Left ventricle myocardium inferior (tissue), 1 donor: ENCODE measurements around the gene P2RX3. TPM values are rescaled to one million over a fixed set of nuclear protein-coding genes. Genes with fewer than 3 reads are reported as not detected.
"Not testable (repeated sequence)": the region's sequence is repeated elsewhere in the genome, so short reads cannot be mapped to it uniquely, and the experiment has no call there.

Experiments
- DNase-seq: peaks from one replicate; pipeline ENCODE4 v3.0.0-alpha.2; 2020
- H3K27ac ChIP-seq: fragments of 200-600 bp; replicated peaks from 2 replicates; pipeline ENCODE4 v1.8.0; 2021
- H3K27me3 ChIP-seq: fragments of 200-600 bp; 2 replicates; pipeline ENCODE4 v1.8.0; 2021; ENCODE audit warnings: low read depth
- H3K36me3 ChIP-seq: fragments of 200-600 bp; 2 replicates; pipeline ENCODE4 v1.8.0; 2021
- H3K4me1 ChIP-seq: fragments of 200-600 bp; 2 replicates; pipeline ENCODE4 v1.8.0; 2021
- H3K4me3 ChIP-seq: fragments of 200-600 bp; 2 replicates; pipeline ENCODE4 v1.8.0; 2021; ENCODE audit warnings: mild to moderate bottlenecking, moderate library complexity
- H3K9me3 ChIP-seq: fragments of 200-600 bp; replicated peaks from 2 replicates; pipeline ENCODE4 v1.8.0; 2021
- intact Hi-C: fragments of 100-400 bp; cut with micrococcal nuclease; formaldehyde crosslinking; loops from one replicate; pipeline ENCODE4 v1.11.0; 2022
- total RNA-seq: library from RNA; stranded (reverse); fragmentation: NEBNext Ultra II Directional; extraction: Animal tissue kit (Norgen Biotek cat#: 25700); gene quantifications from one replicate; pipeline ENCODE4 v1.2.1, GENCODE V29; 2021
- TF ChIP-seq, protein P1 (sequence below): fragments of 200-600 bp; IDR thresholded peaks from 2 replicates; pipeline ENCODE4 v1.8.0; 2021; ENCODE audit warnings: antibody characterized with exemption, mild to moderate bottlenecking, borderline replicate concordance
- donor health status: DM: no; HTN: yes; CAD: no; lungs with severe emphysema.

Gene P2RX3
- total RNA-seq, 1 donor from 2014 or later = 1.4 TPM

DNA sequence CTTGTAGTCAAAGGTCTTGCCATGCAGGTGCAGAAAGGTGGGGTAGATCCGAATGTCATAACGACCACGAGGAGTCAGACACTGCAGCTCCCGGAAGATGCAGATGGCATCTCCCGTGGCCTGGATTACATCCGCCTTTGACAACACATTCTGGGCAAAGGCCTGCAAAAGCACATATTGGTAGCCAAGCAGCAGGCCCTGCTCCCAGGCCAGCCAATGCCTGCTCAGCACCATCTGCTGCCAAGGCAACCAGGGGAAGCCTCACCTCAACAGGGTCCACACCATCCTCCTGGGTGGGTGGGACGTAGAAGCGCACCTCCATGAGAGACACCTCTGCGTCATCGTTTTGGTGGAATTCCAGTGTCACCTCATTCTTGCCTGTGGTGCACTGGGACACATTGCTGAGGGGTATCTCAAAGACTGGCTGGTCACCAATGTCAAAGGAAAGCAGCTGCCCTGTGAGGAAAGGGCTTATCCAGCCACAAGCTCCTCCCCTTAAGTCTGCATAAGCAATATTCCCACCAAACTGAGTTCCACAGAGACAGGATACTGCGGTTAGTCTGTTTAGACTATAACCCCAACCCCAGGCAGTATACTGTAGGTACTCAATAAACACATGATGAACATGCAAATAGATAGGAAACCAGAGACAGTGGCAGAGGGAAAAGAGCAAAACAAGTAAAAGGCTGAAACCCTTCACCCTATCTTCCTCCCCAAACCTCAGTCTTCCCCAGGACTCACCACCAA lies 5.3 kb upstream of the P2RX3 start:
- peaks cover 28% of the 10 kb centered on the region for H3K4me1 ChIP-seq
- no peaks in the 10 kb centered on the region for H3K9me3 ChIP-seq
- intact Hi-C loops = no loop called here
- no peak for DNase-seq
- TF ChIP-seq, protein P1, sequence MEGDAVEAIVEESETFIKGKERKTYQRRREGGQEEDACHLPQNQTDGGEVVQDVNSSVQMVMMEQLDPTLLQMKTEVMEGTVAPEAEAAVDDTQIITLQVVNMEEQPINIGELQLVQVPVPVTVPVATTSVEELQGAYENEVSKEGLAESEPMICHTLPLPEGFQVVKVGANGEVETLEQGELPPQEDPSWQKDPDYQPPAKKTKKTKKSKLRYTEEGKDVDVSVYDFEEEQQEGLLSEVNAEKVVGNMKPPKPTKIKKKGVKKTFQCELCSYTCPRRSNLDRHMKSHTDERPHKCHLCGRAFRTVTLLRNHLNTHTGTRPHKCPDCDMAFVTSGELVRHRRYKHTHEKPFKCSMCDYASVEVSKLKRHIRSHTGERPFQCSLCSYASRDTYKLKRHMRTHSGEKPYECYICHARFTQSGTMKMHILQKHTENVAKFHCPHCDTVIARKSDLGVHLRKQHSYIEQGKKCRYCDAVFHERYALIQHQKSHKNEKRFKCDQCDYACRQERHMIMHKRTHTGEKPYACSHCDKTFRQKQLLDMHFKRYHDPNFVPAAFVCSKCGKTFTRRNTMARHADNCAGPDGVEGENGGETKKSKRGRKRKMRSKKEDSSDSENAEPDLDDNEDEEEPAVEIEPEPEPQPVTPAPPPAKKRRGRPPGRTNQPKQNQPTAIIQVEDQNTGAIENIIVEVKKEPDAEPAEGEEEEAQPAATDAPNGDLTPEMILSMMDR = no peak
- peaks cover 65% of the 10 kb centered on the region for H3K36me3 ChIP-seq
- H3K4me3 ChIP-seq = no peak overlapping the region
- H3K27ac ChIP-seq = no peak overlapping the region
- peaks cover 2% of the 10 kb centered on the region for H3K27me3 ChIP-seq

DNA sequence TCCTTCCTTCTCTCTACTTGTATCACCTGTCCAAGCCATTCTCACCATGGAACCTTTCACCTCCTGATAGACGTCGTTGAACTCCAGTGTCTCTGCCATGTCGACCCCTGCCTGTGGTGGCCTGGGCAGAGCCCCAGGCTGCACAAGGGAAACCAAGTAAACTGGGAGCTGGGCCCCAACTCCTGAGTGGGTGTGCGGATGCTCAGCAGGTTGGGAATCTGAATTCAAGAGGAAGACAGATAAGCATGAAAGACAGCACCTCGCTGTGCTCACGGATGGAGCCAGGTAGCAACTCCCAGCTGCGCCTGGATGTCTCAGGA lies 3.2 kb upstream of the P2RX3 start:
- H3K36me3 ChIP-seq = peaks cover 44% of the 10 kb centered on the region
- H3K4me1 ChIP-seq = peaks cover 28% of the 10 kb centered on the region
- peak overlapping the region; percentile 91 for H3K27ac ChIP-seq
- intact Hi-C loops = no loop called here
- H3K9me3 ChIP-seq = no peaks in the 10 kb centered on the region
- DNase-seq = no peak
- TF ChIP-seq, protein P1 = no peak
- peak overlapping the region; percentile 88 for H3K4me3 ChIP-seq
- H3K27me3 ChIP-seq = peaks cover 13% of the 10 kb centered on the region

DNA sequence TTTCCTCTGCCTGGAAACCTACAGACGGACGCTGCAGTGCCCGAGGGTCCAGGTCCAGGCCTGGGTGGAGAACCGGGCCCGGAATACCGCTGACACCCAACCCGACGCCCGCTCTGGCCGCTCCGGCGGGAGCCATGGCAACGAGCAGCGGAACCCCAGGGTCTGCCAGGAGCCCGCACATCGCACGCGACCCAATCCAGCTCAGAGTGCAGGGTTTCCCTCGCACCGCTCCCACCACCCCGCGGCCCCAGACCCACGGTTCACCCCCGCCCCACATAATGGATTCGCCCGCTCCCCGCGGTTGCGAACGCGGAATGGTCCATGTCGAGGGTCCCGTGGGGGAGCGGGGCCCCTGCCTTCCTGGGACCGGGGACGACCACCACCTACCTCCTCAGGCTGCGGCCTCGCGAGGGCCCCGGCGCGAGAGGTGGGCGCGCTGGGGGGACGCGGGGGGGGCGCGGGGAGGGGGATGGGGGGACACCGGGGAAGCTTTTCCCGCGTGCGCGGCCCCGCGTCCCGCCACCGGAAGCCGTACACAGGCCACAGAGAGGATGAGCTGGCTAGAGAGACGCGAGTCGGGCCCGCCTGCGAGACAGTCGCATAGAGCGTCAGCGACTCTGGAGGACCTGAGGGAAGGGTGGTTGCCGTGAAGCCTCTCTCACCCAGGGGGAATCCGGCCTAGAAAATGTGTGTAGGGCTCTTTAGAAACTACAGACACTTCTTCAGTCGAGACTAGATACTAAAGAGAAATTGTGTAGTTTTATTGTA lies 2.6 kb upstream of the P2RX3 start, which contains the start of gene SSRP1:
Gene SSRP1 (minus strand): TSS at position 550 of the 768 bp plus-strand sequence. CDS start 771 bp downstream, outside the sequence.
- intact Hi-C loops = no loop called here
- Histone ChIP-seq H3K4me1 (peaks cover 28% of the 10 kb centered on the region), H3K27me3 (peaks cover 13% of the 10 kb centered on the region), H3K4me3 (peak within 1 kb of the TSS; percentile 88), H3K36me3 (peaks cover 38% of the 10 kb centered on the region), H3K27ac (peak within 1 kb of the TSS; percentile 91), H3K9me3 (no peaks in the 10 kb centered on the region)
- TF ChIP-seq, protein P1 = no peak
- DNase-seq = peak; percentile 90

DNA sequence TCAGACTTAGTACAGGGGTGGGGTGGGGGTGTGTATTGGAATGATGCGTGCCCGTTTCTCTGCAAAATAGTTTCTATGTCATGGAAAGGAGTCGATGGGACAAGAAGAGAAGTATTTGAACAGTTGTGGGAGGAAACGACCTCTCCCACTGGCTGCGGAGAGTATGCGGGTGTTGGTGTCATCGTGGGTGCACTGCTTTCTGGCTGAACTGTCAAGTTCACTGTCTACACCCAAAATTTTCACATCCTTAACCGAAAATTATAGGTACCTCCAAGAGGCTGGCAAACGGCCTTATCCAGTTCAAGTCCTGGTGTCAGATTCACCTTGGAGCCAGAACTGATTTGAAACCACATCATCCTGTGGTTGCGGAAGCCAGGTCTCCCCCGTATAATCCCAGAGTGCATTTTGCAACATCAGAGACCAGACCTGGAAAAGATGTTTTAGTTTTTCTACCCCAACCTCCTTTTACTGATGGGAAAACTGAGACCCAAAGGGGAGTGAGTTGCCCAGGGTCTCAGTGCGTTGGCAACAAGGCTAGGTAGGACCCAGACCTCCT lies 2.0 kb upstream of the P2RX3 start:
- TF ChIP-seq, protein P1 = no peak
- no peak for DNase-seq
- intact Hi-C loops = no loop called here
- Histone ChIP-seq H3K9me3 (no peaks in the 10 kb centered on the region), H3K27ac (peak overlapping the region; percentile 91), H3K27me3 (peaks cover 16% of the 10 kb centered on the region), H3K36me3 (peaks cover 32% of the 10 kb centered on the region), H3K4me1 (peaks cover 28% of the 10 kb centered on the region), H3K4me3 (peak overlapping the region; percentile 88)

DNA sequence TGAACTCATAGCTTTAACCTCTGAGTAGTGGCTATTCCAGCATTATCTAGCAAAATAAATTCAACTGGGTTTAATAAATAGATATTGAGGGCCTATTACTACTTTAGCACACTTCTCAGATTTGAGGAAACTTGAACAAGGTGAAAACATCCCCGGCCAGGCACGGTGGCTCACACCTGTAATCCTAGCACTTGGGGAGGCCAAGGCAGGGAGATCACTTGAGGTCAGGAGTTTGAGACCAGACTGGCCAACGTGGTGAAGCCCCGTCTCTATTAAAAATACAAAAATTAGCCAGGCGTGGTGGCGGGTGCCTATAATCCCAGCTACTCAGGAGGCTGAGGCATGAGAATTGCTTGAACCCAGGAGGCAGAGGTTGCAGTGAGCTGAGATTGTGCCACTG lies 1.3 kb upstream of the P2RX3 start:
- peaks cover 28% of the 10 kb centered on the region for H3K4me1 ChIP-seq
- H3K27me3 ChIP-seq = peaks cover 20% of the 10 kb centered on the region
- DNase-seq, H3K27ac ChIP-seq, H3K9me3 ChIP-seq, H3K4me3 ChIP-seq, intact Hi-C loops: not testable (repeated sequence)
- H3K36me3 ChIP-seq = peaks cover 26% of the 10 kb centered on the region

DNA sequence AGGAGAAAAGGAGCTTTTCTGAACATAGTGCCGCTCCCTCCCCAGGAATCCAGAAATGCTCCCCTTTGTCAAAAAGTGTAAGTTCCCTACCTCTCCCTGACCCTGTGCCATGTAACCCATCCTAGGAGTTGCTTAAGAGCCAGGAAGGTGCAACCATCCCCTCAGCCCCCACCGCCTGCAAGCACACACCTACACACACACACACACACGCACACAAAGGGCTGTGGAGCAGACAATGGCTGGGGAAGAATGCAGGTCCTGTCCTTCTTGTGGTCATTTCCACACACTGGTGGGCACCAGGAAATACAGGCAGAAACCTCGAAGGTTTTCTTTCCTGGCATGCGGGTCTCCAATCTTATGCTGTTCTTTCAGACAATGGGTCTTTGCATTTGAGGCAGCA lies 1.2 kb downstream of the P2RX3 start:
- TF ChIP-seq, protein P1 = no peak
- Histone ChIP-seq H3K36me3 (peaks cover under 1% of the 10 kb centered on the region), H3K4me3 (peak overlapping the region; percentile 51), H3K9me3 (no peaks in the 10 kb centered on the region), H3K27me3 (peaks cover 20% of the 10 kb centered on the region), H3K4me1 (peaks cover 21% of the 10 kb centered on the region), H3K27ac (peak overlapping the region; percentile 54)
- DNase-seq = no peak
- intact Hi-C loops = no loop called here
